SU-DHL-6 (cell line): Measurements from ENCODE around the gene PDE7B.

ENCODE experiments used
- EZH2phosphoT487 ChIP-seq: fragments of 200-600 bp; sonication (generic), shearing (Covaris generic); conservative IDR thresholded peaks from 2 replicates; pipeline ENCODE4 v1.6.1; 2018; ENCODE audit warnings: mild to moderate bottlenecking, antibody characterized with exemption, low read length, moderate library complexity, mixed read lengths
- TF ChIP-seq, protein P1 (sequence below): fragments of 200-600 bp; sonication (generic); IDR thresholded peaks from one replicate; pipeline ENCODE4 v1.5.1; 2017; ENCODE audit warnings: antibody characterized with exemption, mild to moderate bottlenecking, low read length, moderate library complexity; ENCODE audit not compliant: insufficient read depth, poor library complexity, severe bottlenecking

DNA sequence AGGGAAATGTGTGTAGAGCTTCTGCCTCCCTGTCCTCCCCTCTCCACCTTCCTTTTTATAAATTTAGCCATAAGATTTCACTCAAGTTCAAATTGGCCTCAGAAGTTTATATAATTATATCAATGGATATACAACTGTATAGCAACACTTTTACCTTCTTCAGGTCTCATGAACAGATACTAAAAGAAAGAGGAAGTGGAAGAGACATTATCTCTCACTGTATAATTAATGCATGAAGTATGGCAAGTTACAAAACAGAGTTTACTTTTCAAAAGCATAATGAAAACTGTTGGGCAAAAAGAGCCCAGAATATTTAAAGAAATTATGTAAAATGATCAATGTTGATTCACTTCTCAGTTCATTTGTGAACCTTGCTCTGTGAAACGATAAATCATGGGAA, 99.7 kb downstream of the PDE7B start:
- TF ChIP-seq, protein P1, sequence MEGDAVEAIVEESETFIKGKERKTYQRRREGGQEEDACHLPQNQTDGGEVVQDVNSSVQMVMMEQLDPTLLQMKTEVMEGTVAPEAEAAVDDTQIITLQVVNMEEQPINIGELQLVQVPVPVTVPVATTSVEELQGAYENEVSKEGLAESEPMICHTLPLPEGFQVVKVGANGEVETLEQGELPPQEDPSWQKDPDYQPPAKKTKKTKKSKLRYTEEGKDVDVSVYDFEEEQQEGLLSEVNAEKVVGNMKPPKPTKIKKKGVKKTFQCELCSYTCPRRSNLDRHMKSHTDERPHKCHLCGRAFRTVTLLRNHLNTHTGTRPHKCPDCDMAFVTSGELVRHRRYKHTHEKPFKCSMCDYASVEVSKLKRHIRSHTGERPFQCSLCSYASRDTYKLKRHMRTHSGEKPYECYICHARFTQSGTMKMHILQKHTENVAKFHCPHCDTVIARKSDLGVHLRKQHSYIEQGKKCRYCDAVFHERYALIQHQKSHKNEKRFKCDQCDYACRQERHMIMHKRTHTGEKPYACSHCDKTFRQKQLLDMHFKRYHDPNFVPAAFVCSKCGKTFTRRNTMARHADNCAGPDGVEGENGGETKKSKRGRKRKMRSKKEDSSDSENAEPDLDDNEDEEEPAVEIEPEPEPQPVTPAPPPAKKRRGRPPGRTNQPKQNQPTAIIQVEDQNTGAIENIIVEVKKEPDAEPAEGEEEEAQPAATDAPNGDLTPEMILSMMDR = no peak
- no peak for TF ChIP-seq EZH2phosphoT487
